Dermis microvascular lymphatic vessel endothelial cell (primary cell): Measurements from ENCODE around the gene IFIT3. TPM values are rescaled to one million over a fixed set of nuclear protein-coding genes. Genes with fewer than 3 reads are reported as not detected.
"Not testable (repeated sequence)": the region's sequence is repeated elsewhere in the genome, so short reads cannot be mapped to it uniquely, and the experiment has no call there.

ENCODE experiments used
- DNase-seq, 2 donors: peaks; one replicate each; pipeline versions ENCODE4 v3.0.0 to v3.0.0-alpha.2; 2010; ENCODE audit warnings: low read depth in 2 of 2
- total RNA-seq: library from RNA; depleted of rRNA; stranded (reverse); fragments of >200 nt; gene quantifications from 2 replicates; pipeline ENCODE4 v1.2.1, GENCODE V29; 2014

The IFIT3 gene
- 7.3 and 15.7 TPM in 2 replicates for total RNA-seq

DNA sequence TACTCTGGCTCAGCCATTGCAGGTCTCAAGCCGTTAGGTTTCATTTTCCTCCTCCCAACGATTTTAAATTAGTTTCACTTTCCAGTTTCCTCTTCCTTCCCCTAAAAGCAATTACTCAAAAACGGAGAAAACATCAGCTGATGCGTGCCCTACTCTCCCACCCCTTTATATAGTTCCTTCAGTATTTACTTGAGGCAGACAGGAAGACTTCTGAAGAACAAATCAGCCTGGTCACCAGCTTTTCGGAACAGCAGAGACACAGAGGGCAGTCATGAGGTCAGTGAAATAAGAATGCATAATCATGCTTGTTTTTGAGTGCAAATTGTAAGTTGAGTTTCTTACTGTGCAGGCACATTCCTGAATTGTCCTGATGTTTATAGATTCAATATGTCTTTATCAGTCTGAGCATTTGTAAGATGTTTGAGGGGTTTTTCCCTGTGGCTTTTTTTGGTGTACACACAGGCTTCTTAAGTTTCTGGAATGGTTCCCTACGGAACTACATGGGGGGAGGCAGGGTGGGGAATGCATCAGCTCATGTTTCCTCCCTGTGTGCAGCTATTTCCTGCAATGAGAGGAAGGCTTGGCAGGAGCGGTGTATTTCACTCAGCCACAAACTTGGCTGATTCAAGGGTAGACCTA, at the start of gene IFIT3:
IFIT3 (plus strand) TSS at position 195 of the 639 bp plus-strand sequence; CDS start at position 272, 77 bp downstream.
- peak; percentile 65 to 89 for DNase-seq

- DNase-seq: peak; percentile 97 to 98
Observed at GRCh38 chr10:89278034-89278535, 49.7 kb upstream of the IFIT3 start.

- peak in 1 of 2 donors; percentile 33 for DNase-seq
Observed at GRCh38 chr10:89278900-89279392, 48.9 kb upstream of the IFIT3 start.

DNA sequence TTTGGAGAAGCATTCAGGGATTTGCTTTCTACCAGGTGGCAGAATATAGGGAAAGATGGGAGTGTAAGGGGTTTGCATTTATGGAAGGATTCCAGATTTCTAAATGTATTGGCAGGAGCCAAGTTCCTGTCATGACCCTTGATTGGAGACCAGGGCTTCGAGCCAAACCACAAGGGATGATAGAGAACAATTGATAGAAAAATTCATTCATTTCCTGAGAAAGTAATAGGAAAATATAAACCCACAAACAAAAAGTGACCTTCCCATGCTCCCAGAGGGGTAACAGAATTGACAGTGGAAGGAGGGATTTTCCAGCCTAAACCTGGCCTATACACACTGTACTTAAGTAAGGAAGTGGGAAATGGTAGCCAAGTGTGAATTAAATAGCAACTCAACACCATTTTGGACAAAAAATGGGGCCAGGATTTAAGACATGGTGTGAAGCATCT, 48.4 kb upstream of the IFIT3 start:
- DNase-seq: peak; percentile 97 to 99

DNA sequence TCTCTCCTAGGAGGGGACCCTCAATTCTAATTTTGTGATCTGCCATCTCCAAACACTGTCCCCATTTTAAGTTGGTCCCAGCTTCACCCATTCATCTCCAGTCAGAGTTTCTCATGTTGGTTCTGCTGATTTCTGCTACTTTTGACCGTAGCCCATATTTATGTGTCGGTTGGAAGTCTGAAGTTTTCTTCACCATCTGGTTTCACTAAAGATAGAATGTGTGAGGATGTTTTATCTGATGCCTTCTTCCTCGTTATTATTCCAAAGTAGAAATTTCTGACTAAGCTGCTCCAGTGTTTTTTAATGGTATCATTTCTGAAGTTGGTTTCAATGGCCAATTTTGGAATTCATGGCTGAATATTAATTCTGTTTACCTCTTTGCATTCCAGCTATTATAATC, 47.3 kb upstream of the IFIT3 start:
- no peak for DNase-seq

DNA sequence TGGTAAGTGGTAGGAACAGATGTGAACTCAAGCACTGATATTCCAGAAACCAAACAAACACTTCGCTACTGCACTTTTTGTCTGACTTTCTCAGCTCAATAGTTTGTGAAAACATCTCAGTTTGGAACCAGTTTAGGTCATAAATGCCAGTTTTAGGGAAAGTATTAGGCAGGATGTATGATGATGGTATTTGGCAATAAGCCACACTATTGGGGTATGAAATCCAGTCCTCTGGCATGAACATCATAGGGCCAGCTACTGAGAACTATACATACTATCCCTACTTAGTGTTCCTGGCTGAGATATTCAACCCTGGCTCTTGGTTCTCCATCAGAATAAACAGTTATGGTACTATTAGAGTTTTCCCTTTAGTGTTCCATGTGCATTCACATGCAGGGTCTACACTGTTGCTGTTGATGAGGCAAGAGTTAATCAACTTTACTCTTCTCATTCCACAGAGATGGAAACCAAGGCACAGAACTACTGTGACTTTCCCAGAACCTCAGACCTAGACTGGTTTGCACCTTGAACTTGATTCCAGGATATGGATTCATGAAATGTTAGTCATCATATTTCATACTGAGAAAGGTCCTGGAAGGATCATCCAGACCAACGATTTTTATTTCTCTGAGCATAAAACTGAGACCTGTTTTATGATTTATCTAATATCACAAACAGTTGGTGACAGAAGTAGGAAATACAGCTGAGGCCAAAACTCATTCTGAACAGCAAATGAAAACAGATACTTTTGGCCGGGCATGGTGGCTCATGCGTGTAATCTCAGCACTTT, 46.0 kb upstream of the IFIT3 start:
- DNase-seq: no peak

- no peak for DNase-seq
Observed at GRCh38 chr10:89283025-89283935, 44.5 kb upstream of the IFIT3 start.

GRCh38 chr10:89283936-89284475, 43.8 kb upstream of the IFIT3 start:
- no peak for DNase-seq

GRCh38 chr10:89284711-89285110, 43.1 kb upstream of the IFIT3 start:
- not testable (repeated sequence) for DNase-seq

DNA sequence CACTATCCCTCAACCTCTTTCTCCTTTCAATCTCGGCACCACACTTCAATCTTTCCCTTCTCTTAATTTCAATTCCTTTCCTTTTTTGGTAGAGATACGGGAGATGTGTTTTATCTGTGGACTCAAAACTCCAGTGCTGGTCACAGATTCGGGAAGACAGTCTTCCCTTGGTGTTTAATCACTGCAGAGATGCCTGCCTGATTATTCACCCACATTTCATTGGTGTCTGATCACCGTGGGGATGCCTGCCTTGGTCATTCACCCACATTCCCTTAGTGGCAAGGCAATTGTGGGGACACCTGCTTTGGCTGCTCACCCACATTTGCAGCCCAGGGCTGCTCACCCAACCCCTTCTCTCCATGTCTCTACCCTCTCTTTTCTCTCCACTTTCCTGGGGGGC, 42.5 kb upstream of the IFIT3 start:
- not testable (repeated sequence) for DNase-seq

GRCh38 chr10:89294721-89295239, 33.0 kb upstream of the IFIT3 start:
- DNase-seq: no peak

DNA sequence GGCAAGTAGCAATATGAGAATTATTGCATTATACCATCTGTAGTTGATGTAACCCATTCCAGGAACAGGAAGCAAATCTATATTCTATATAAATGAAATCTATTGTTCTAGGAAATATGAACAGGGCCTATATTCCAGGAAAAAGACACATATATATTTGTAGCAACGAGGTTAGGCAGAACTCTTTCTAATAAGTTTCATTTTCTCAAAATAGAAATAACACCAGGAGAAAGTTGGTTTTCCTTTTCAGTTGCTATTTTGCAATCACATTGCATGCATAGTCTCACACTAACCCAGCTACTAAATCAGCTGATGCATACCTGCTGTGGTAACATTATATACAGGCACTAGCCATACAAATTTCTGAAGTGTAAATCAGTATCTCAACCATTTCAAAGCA, 32.2 kb upstream of the IFIT3 start:
- no peak for DNase-seq

DNA sequence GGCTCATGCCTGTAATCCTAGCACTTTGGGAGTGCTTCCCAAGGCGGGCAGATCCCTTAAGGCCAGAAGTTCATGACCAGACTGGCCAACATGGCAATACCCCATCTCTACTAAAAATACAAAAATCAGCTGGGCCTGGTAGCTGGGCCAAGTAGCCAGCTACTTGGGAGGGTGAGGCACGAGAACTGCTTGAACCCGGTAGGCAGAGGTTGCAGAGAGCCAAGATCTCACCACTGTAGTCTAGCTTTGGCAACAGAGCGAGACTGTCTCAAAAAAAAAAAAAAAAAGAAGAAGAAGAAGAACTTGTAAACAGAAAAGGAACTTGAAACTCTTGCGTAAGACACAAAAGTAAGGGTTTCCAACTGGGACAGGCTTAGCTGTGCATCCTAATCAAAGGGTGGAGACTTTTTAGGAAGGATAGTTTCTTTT, 31.6 kb upstream of the IFIT3 start:
- no peak for DNase-seq

DNA sequence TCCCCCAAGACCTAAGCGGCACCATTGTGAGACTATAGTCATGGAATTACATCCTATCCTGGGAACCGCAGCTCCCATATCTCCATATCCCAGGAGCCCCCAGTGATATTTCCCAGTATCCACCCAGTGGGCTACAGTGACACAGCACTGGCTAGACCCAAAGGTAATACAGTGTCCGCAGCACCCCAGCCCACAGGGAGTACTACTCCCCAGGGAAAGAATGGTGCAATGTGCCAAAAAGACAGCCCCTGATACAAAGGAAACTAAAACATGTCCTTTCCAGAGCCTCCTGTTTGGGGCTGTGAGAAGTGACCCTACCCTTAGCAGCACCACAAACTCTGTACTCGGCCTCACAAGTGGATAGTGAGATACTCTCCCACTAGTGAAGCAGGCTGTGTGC, 30.4 kb upstream of the IFIT3 start:
- no peak for DNase-seq

- no peak for DNase-seq
Observed at GRCh38 chr10:89297791-89298190, 30.0 kb upstream of the IFIT3 start.

DNA sequence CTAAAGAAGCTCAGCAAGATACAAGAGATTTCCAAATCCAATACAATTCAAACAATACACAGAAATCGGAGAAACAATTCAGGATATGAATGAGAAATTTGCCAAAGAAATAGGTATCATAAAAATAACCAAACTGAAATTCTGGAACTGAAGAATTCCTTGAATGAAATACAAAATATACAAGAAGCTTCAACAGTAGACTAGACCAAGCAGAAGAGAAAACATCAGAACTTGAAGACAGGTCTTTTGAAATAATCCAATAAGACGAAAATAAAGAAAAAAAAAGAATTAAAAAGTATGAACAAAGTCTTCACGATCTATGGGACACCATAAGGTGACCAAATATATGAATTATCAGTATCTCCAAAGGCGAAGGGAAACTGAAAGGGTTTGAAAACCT, 28.8 kb upstream of the IFIT3 start:
- DNase-seq: no peak

- DNase-seq: no peak
Observed at GRCh38 chr10:89301232-89301631, 26.6 kb upstream of the IFIT3 start.

DNA sequence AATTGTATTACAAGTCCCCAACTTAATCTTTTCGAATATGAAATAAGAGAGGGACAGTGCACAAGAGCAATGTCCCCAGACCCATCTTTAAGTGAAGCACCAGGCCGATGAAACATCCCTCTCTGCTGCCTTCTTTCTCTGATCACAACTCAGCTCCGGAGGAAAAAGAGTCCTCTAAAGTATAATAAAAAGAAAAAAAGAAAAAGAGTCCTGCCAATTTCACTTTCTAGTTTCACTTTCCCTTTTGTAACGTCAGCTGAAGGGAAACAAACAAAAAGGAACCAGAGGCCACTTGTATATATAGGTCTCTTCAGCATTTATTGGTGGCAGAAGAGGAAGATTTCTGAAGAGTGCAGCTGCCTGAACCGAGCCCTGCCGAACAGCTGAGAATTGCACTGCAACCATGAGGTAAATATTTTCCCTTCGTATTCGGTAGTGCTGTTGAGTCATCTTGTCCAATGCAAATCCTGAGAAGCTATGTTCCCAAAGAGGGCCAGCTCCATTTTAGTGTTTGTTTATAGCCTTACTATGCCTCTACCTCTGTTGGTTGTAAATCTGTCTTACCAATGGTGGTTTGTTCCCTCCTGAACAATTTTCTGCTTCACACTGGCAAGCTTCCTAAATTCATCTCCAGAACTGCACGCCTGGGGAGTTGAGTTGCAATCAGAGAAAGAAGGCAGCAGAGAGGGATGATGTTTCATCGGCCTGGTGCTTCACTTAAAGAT, 25.9 kb upstream of the IFIT3 start, which contains the start of gene IFIT2:
IFIT2 (plus strand) TSS at position 326 of the 725 bp plus-strand sequence; CDS start at position 404, 78 bp downstream.
- DNase-seq: peak in 1 of 2 donors; percentile 70

DNA sequence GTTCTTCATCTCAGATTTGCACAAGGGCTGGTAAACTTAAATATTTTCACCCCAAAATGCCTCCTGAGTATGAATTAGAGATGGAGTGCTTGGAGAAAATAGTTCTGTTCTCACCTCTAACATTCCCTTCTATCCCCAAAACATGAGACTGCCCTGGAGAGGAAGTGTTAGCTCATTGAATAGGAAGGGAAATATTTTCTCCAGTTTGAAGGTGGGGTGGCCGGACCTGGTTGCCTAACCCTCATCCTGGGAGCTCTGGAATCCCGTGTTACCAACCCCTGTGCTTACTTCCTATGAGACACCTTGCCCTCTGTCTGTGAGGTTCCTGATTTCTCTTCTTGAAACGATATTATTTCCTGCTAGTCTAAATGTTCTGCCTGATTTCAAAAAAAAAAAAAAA, 25.2 kb upstream of the IFIT3 start:
- no peak for DNase-seq

- DNase-seq: no peak
Observed at GRCh38 chr10:89303161-89303560, 24.6 kb upstream of the IFIT3 start.
